ENCODE data around the gene UBE2L5.

DNA sequence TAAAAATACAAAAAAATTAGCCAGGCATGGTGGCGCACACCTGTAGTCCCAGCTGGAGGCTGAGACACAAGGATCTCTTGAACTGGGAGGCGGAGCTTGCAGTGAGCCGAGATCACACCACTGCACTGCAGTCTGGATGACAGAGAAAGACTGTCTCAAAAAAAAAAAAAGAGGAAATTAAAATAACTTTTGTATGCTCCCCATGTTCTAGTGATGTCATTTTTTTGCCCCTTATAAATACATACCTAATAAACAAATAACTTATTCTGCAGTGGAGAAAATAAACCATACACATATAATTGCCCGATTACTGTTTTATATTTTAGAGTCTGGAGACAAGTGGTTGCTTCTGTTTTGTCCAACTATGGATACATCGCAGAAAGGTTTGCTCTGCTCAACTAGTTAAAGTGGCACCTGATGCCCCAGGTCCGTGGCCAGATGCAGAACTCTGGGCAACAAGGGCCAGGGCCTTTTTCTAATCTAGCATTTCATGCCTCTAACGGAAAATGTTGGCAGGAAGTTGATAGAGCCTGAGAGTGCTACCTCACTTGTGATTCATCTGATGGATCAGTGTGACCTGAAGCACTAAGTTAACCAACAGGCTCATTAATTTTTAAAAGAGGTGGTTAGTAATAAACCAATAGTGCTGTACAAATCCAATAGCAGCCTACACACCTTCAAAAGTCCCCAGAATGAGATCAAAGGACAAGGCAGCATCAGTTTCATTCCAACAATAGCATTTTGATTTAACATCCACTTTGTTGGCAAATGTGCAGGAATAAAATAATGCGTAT lies 18.8 kb downstream of the UBE2L5 start:
- TF ChIP-seq CTCF (IDR thresholded peaks at IDR 0.05 in 4 of 5, conservative IDR thresholded peaks at IDR 0.05 in 1 of 5) (no peak), POLR2A (IDR thresholded peaks at IDR 0.05) (no peak)

Measured in gastrocnemius medialis (tissue), 4 donors.